HG02642 (cell line): Measurements from ENCODE around the gene MDFIC2.
"Not testable (repeated sequence)": the region's sequence is repeated elsewhere in the genome, so short reads cannot be mapped to it uniquely, and the experiment has no call there.

Source experiments
- ATAC-seq: cut with Tn5 transposase; IDR thresholded peaks from one replicate; pipeline ENCODE4 v1.9.1; 2021; ENCODE audit warnings: mild to moderate bottlenecking; ENCODE audit not compliant: unreplicated experiment, poor library complexity

The MDFIC2 gene

DNA sequence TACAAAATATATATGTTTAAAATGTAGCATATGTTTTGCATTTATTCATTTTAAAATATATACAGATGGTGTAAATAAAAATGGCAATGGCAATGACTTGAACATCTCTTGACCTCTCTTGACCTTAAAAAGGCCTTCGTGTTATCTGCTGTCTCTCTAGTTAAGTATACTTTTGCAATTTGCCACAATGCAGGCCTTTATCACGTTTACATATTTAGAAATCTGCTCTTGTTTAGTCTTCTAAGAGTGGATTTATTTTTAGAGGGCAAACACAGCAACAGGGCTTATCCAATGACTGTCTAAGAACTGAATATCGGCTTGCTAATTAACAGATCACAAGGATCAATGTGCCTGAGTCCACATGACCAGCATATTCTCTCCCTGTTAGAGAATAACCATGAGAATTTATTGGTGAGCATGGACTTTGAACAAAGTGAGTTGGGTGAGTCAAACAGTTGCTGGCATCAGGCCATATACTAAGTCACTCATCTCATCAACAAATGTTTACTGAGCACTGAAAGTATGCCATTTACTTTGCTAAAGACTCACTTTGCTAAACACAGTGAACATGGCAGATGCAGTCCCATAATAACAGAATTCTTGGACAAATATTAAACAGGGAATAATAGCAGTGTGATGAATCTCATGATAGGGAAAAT lies 48.2 kb downstream of the MDFIC2 start:
- no peak for ATAC-seq

GRCh38 chr3:70261283-70261682 lies 51.2 kb downstream of the MDFIC2 start:
- ATAC-seq, result no peak

DNA sequence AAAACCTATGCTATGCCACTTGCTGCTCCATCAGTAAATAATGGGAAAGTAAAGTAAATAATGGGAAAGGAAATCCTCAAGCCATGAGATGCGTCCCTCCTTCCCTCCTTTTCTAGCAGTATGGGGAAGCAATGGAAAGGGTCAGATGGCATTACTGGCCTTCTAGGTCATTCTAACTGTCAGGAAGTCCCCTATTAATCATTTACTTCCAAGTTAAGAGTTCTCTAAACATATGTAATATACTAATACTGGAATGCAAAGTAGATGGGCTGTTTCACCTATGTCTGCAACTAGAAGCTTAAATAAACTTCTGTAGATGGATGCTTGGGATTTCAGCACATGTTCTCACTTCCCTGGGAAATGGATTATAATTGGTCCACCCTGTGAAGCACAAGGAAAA lies 55.9 kb downstream of the MDFIC2 start:
- ATAC-seq, result no peak

GRCh38 chr3:70250492-70250891 lies 61.9 kb downstream of the MDFIC2 start:
- no peak for ATAC-seq

- ATAC-seq, result no peak
These were observed 62.8 kb downstream of the MDFIC2 start for GRCh38 chr3:70249509-70250160.

DNA sequence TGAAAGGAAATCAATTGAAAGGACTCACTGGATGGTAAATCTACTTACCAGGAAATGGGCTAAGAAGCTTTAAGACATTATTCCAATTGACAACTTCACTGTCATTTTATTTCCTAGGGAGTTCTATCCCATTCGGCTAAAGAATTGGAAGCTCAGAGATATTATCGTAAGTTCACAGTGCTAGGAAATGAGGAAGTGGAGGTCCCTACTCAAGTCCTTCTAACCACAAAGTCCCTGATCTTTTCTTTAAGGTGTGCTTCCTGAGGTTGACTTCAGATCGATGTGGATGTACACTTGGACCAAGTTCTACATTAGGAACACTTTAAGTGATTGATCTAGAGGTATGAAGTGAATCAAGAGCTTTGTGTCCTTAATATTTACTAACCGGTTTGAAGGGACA lies 63.6 kb downstream of the MDFIC2 start:
- no peak for ATAC-seq

GRCh38 chr3:70247955-70248354 lies 64.5 kb downstream of the MDFIC2 start:
- no peak for ATAC-seq

- no peak for ATAC-seq
These were observed 66.5 kb downstream of the MDFIC2 start for GRCh38 chr3:70245746-70246525.

- no peak for ATAC-seq
These were observed 68.0 kb downstream of the MDFIC2 start for GRCh38 chr3:70244422-70244821.

DNA sequence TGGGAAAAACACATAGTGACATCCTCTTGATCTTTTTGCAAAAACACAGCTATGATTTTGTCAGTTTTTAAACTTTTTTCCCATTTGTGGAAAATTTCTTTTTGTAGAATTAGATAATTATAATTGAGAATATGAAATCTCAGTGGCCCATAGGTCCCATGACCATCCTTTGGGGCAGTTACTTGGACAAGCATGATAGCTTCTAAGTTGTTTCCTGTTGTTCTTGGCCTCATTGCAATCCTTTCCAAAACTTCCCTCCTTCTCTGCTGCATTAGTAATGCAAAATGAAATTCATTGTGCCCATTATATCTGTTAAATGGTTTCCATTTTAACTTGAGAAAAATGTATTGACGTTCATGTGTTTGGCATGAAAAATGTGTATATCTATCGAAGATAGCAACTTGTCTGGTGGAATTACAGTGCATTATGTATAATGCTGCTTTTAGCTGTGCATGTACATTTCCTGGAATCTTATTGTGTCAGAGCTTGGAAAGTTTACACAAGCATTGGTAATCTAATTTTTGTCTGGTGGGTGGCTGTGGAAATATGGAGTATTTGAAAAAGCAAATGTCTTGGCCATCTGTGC lies 70.0 kb downstream of the MDFIC2 start:
- no peak for ATAC-seq

DNA sequence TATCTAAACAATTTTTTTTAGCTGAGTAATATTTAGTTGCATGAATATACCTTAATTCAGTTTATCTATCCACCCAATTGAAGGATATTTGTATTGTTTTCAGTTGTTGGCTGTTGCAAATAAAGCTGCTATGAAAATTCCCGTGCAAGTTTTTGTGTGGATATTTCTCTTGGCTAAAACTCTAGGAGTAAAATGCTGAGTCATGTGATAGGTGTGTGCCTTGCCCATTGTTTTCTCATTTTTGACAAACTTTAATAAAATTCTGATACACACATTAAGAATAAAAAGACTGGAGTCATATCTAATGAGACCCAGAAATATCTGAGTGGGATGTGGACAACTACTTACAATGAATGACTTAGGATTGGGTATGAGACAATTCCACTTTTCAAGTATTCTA lies 78.6 kb downstream of the MDFIC2 start:
- no peak for ATAC-seq

DNA sequence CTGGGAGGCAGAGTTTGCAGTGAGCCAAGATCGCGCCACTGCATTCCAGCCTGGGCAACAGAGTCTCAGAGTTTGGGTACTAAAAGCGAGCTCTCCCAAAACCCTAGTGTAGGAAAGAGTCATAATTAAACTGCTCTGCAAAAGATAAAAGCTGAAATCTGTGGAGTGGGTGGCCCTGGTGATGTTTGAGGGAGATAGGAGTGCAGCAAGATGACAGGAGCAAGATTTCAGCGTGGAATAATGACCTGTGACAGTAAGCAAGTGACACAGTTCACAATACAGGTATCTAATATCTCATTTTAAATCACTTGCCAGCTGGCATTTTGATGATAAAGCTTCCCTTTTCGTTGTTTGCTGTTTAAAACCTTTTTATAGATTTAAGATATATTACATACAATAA lies 79.3 kb downstream of the MDFIC2 start:
- no peak for ATAC-seq

DNA sequence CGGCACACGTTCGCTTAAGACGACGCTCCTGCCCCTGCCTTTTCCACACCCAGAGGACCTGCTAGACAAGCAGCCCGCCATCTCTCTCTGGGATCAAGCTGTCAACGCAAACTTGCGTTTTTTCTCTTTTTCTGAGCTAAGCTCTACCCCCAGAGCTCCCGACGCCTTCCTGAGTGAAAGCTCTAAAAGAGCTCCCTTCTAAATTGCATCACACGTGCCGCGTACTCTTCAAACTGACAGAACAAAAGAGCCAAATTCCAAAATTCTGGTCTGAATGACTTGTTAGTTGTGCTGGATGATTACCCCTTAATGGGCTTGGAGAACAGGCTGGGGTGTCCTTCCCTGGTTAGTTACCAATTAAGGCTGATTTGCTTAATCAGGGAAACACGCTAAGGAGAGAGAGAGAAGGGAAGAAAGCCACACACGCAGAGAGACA lies 81.2 kb downstream of the MDFIC2 start:
- no peak for ATAC-seq

DNA sequence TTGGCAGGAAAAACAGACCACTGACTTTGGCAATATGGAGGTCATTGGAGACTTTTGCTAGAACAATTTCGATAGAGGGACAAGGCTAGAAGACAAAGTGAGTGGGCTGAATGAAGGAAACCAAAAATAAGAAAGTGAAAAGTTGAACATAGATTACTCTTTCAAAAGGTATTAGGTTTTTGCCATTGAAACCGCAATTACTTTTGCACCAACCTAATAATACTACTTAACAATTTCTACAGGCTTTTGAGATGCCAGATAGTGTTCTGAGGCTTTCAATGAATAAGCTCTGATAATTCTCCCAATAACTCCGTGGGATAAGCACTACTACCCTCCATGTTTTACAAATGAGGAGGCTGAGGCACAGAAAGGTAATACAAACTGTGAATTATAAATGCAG lies 85.0 kb downstream of the MDFIC2 start:
- ATAC-seq, result no peak

GRCh38 chr3:70225146-70225545 lies 87.3 kb downstream of the MDFIC2 start:
- ATAC-seq, result no peak

DNA sequence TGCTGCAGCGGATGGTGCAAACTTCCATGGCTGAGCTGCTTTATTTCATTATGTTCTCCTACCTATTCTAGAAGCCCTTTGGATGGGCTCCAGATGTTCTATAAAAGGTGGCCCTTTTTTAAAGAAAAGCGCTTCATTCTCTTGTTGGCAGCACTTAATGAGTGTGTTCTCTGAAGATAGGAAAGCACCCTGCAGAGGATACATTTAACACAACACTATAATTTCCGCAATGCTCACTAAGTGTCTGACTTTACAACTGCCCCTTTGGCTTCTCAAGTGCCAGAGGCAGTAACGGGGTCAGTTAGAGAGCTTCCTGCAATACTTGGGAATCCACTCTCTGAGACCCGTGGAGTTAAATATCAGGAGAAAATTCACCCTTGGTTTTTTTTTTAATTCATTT lies 88.1 kb downstream of the MDFIC2 start:
- no peak for ATAC-seq

DNA sequence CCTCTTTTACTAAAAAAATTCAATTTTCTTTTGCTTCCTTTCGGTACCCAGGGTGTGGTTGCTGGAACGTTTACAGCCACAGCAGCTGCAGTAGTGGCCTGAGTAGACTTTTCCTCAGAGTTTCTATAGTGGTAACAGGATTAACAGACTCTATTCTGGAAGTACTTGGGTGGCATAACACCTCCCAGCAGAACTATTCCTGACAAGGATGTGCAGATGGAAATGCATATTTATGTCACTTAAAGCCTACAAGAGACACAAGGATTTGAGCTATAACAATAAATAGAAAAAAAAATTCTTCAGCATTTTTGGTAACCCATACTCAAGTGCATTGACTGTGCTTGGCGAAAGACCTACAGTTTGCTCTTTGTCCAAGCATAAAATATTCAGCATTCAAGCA lies 94.0 kb downstream of the MDFIC2 start:
- ATAC-seq, result no peak

DNA sequence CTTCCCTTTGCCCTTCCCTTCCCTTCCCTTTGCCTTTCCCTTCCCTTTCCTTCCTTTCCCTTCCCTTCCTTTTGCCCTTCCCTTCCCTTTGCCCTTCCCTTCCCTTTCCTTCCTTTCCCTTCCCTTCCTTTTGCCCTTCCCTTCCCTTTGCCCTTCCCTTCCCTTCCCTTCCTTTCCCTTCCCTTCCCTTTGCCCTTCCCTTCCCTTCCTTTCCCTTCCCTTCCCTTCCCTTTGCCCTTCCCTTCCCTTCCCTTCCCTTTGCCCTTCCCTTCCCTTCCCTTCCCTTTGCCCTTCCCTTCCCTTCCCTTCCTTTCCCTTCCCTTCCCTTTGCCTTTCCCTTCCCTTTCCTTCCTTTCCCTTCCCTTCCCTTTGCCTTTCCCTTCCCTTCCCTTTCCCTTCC lies 101.2 kb downstream of the MDFIC2 start:
- not testable (repeated sequence) for ATAC-seq

DNA sequence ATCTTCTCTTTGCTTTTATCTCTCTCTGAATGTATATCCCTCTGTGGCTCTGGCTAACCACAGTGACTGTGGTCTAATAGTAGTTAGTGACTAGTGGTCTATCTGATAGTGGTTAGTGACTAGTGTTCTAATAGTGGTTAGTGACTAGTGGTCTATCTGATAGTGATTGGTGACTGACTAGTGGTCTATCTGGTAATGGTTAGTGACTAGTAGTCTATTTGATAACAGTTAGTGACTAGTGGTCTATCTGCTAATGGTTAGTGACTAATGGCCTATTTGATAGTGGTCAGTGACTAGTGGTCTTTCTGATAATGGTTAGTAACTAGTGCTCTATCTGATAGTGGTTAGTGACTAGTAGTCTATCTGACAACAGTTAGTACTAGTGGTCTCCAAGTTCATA lies 110.5 kb downstream of the MDFIC2 start:
- no peak for ATAC-seq

DNA sequence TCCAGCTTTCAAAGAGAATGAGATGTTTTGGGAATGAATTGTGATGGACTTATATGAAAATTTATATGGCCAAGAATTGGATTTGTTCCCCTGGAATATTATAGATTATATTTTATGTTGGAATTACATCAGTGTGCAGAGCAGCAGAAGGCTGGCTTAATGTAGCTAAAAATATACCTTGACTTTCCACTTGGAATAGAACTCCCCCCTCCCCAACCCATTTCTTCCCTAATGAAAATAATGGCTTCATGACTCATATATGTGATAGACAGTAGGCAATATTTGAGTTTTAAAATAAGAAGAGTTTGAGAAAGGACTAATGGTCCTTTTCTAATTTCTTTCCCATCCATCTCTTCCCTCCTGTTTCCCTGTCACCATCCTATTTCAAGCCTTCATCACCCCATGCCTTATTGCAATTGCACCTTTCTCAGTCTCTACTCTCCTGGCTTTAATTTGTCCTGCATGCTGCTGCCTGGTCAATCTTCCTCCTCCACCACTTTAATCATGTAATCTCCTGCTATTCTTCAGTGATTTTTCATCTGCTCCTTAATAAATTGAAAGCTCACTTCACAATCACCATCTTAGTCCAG lies 122.5 kb downstream of the MDFIC2 start:
- no peak for ATAC-seq

- ATAC-seq, result no peak
These were observed 126.2 kb downstream of the MDFIC2 start for GRCh38 chr3:70186221-70186620.
